Ovary (tissue), 3 donors: ENCODE measurements around the gene RGS6.

Experiments
- CTCF ChIP-seq, 3 donors: fragments of 450-650 bp in 2 of 3; fragments of 200-600 bp in 1 of 3; IDR thresholded peaks; one replicate each; pipeline versions ENCODE4 v1.5.1 to v1.8.0; 2016 to 2022; ENCODE audit warnings: antibody characterized with exemption in 3 of 3, mild to moderate bottlenecking in 1 of 3
- EP300 ChIP-seq: sonication (generic); formaldehyde crosslinking; IDR thresholded peaks from one replicate; pipeline ENCODE4 v1.6.1; 2017; ENCODE audit warnings: antibody characterized with exemption
- POLR2A ChIP-seq: fragments of 450-650 bp; IDR thresholded peaks from one replicate; pipeline ENCODE4 v1.6.1; 2017; ENCODE audit warnings: antibody characterized with exemption, mild to moderate bottlenecking, moderate library complexity
- donor health status: DM: no; HTN: no; CAD: no.

- TF ChIP-seq CTCF (IDR thresholded peaks at IDR 0.05) (no peak), POLR2A (no peak), EP300 (no peak)
These were observed 193.9 kb downstream of the RGS6 start for GRCh38 chr14:72126091-72126490.
